Colonic mucosa (tissue), 4 donors: Measurements from ENCODE around the gene IRF2. TPM values are rescaled to one million over a fixed set of nuclear protein-coding genes. Genes with fewer than 3 reads are reported as not detected.

Experiments
- DNase-seq: peaks from one replicate; pipeline ENCODE4 v3.0.0-alpha.2; 2020
- H3K27ac ChIP-seq: fragments of 200-600 bp; one replicate; pipeline ENCODE4 v1.8.0; 2021
- H3K27me3 ChIP-seq: fragments of 200-600 bp; one replicate; pipeline ENCODE4 v1.8.0; 2021
- H3K36me3 ChIP-seq: fragments of 200-600 bp; one replicate; pipeline ENCODE4 v1.8.0; 2021
- H3K4me1 ChIP-seq: fragments of 200-600 bp; one replicate; pipeline ENCODE4 v1.8.0; 2021; ENCODE audit warnings: mild to moderate bottlenecking
- H3K4me3 ChIP-seq: fragments of 200-600 bp; one replicate; pipeline ENCODE4 v1.8.0; 2021
- H3K9ac ChIP-seq, 2 donors: one replicate each; pipeline ENCODE4 v1.7.0; 2013; ENCODE audit warnings: control low read depth in 2 of 2, low read depth in 2 of 2, low read length in 2 of 2
- H3K9me3 ChIP-seq: fragments of 200-600 bp; one replicate; pipeline ENCODE4 v1.8.0; 2021
- intact Hi-C: fragments of 100-400 bp; cut with DNase I; formaldehyde crosslinking; loops from one replicate; pipeline ENCODE4 v1.14.1; 2022
- total RNA-seq, 2 donors: library from RNA; stranded (reverse); fragmentation: NEBNext Ultra II Directional in 1 of 2; extraction: Animal tissue kit (Norgen Biotek cat#: 25700) in 1 of 2; gene quantifications; one replicate each; pipeline ENCODE4 v1.2.1, GENCODE V29; 2021
- TF ChIP-seq, protein P1 (sequence below): fragments of 200-600 bp; IDR thresholded peaks from one replicate; pipeline ENCODE4 v1.8.0; 2022; ENCODE audit warnings: antibody characterized with exemption, mild to moderate bottlenecking
- donor health status: healthy.
- donor health status: DM: no; HTN: no; CAD: no.
- donor health status: DM: no; HTN: no; CAD: no.

The IRF2 gene
- total RNA-seq, 2 donors from 2014 or later, result 36.2 to 61.9 TPM

DNA sequence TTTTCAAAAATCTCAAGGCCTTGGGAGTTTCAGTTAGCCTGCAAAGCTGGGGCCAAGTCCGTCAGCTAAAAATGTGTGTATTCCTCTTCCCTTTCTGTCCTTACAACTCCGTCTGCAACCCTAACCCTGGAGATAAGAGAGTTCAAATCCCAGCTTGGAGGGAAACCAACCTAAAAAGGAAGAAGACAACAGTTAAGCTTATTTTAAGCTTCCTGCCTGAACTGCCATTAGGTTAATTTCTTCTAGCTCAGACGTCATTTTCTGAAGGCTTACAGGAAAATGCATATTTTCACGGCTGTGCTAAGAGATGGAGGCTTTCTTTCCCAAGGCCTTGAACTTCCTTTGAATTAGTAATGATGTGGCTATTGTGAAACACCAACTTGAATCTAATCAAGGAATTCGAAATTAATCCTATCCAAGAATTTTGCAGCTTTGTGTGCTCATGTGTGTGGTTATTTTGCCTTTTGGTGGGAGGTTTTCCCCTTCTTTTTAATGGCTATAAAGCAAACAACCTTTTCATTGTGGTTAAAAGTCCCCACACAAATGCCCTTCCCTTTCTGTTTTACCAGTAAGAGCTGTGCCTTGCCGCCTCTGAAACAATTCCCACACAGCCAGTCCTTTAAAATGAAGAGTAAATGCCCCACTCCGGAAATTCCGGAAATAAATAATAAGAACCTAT is 103.5 kb downstream of the IRF2 start:
- Histone ChIP-seq H3K4me1 (no peaks in the 10 kb centered on the region), H3K9me3 (no peaks in the 10 kb centered on the region), H3K9ac (no peak overlapping the region), H3K27ac (no peak overlapping the region), H3K27me3 (no peaks in the 10 kb centered on the region), H3K4me3 (no peak overlapping the region), H3K36me3 (no peaks in the 10 kb centered on the region)
- TF ChIP-seq, protein P1, sequence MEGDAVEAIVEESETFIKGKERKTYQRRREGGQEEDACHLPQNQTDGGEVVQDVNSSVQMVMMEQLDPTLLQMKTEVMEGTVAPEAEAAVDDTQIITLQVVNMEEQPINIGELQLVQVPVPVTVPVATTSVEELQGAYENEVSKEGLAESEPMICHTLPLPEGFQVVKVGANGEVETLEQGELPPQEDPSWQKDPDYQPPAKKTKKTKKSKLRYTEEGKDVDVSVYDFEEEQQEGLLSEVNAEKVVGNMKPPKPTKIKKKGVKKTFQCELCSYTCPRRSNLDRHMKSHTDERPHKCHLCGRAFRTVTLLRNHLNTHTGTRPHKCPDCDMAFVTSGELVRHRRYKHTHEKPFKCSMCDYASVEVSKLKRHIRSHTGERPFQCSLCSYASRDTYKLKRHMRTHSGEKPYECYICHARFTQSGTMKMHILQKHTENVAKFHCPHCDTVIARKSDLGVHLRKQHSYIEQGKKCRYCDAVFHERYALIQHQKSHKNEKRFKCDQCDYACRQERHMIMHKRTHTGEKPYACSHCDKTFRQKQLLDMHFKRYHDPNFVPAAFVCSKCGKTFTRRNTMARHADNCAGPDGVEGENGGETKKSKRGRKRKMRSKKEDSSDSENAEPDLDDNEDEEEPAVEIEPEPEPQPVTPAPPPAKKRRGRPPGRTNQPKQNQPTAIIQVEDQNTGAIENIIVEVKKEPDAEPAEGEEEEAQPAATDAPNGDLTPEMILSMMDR, result no peak
- intact Hi-C loops, result no loop called here
- no peak for DNase-seq

DNA sequence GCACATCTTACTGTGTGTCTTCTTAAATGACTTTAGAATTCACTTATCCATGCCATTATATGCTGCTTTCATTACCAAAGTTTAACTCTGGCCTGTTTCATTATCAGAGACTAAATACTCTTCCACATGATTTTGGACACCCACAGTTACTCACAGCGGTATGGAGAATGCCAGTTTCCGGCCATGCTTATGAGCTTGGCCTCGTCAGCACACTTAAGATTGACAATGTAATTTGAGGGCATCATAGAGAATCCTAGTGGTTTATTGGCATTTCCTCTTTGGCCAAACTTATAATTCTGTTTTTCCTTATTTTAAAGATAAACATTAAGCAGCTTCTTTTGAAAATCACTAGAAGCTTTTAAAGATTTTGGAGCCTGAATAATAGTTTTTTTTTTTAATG is 104.5 kb downstream of the IRF2 start:
- no peaks in the 10 kb centered on the region for H3K9me3 ChIP-seq
- DNase-seq, result no peak
- no peak overlapping the region for H3K9ac ChIP-seq
- no peaks in the 10 kb centered on the region for H3K27me3 ChIP-seq
- H3K4me3 ChIP-seq, result no peak overlapping the region
- TF ChIP-seq, protein P1, result no peak
- H3K27ac ChIP-seq, result no peak overlapping the region
- H3K4me1 ChIP-seq, result no peaks in the 10 kb centered on the region
- intact Hi-C loops, result no loop called here
- H3K36me3 ChIP-seq, result no peaks in the 10 kb centered on the region

DNA sequence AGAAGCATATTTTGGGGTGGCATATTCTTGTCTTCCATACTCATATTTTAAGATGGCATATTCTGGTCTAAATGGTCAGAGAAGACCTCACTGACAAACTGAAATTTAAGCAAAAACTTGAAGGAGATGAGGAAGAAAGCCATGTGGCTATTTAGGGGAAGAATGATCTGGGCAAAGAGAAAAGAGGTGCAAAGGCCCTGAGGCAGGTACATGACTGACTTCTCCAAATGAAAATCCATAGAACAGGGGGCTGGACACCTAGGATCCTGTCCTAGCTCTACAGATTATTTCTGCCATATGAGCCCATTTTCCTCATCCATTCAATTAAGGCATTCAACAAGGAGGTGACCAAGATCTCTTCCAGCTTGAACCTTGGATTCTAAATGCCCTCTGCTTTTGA is 105.6 kb downstream of the IRF2 start:
- TF ChIP-seq, protein P1, result no peak
- Histone ChIP-seq H3K9ac (no peak overlapping the region), H3K36me3 (no peaks in the 10 kb centered on the region), H3K27ac (no peak overlapping the region), H3K4me3 (no peak overlapping the region), H3K4me1 (no peaks in the 10 kb centered on the region), H3K27me3 (no peaks in the 10 kb centered on the region), H3K9me3 (no peaks in the 10 kb centered on the region)
- intact Hi-C loops, result no loop called here
- DNase-seq, result no peak

DNA sequence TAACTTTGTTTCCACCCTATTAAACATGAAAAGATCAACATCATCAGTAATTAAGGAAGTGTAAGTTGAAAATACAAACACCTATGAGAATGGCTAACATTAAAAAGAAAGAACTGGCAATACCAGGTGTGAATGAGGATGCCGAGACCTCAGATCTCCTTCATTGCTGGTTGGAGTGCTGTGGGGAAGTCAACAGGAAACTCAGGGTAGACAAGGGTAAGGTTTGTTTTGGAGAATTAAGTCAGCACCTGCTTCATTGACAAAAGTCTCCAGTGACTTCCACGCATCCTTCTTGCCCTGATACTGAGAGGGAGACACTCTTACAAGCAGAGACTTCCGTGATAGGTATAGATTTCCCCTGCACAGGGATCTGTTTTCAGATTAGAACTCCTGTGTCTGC is 106.1 kb downstream of the IRF2 start:
- Histone ChIP-seq H3K36me3 (no peaks in the 10 kb centered on the region), H3K4me1 (no peaks in the 10 kb centered on the region), H3K27ac (no peak overlapping the region), H3K9me3 (no peaks in the 10 kb centered on the region), H3K27me3 (no peaks in the 10 kb centered on the region), H3K4me3 (no peak overlapping the region), H3K9ac (no peak overlapping the region)
- DNase-seq, result no peak
- TF ChIP-seq, protein P1, result no peak
- intact Hi-C loops, result no loop called here

DNA sequence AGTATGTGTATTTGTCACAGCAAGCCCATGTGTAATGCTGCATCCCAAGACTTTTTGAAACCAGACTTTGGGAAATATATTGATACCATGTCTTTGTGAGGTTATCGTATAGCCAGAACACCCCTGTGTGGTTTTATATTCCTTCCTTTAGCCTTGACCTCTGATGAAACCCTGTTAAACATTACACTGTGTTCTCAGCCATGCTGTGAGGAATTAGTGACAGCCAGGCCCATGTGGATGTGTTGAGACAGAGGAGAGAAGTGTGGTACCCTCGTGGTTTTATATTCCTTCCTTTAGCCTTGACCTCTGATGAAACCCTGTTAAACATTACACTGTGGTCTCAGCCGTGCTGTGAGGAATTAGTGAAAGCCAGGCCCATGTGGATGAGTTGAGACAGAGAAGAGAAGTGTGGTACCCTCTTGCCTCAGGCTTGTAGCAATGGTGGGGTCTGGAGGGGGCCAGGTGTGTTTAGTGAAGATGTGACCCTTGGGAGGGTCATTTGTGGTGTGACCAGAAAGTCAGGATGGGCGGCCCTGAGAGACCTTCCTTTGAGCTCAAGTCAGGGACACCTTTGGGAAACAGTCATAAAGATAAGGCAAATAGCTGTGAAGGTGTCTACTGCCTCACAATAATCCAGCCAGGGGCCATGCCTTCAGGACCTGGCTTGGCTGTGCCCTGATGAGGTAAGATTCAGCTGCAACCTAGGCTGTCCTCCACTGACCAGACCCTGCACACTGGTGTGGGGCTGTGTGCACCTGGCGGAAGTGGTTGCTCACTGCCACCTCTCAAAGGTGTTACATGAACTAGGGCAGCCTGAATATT is 110.0 kb downstream of the IRF2 start:
- DNase-seq, result no peak
- Histone ChIP-seq H3K4me3 (no peak overlapping the region), H3K9me3 (no peaks in the 10 kb centered on the region), H3K4me1 (no peaks in the 10 kb centered on the region), H3K27me3 (no peaks in the 10 kb centered on the region), H3K36me3 (no peaks in the 10 kb centered on the region), H3K27ac (no peak overlapping the region), H3K9ac (no peak overlapping the region)
- TF ChIP-seq, protein P1, result no peak
- intact Hi-C loops, result no loop called here
